SH-SY5Y (cell line): Measurements from ENCODE around the gene DUSP23.

ENCODE experiments used
- GATA2 ChIP-seq: IDR thresholded peaks from 2 replicates; pipeline ENCODE4 v1.6.1; 2011; ENCODE audit warnings: mild to moderate bottlenecking, low read depth, low read length
- GATA3 ChIP-seq: IDR thresholded peaks from 2 replicates; pipeline ENCODE4 v1.6.1; 2011; ENCODE audit warnings: low read depth, mild to moderate bottlenecking, low read length, moderate library complexity

DNA sequence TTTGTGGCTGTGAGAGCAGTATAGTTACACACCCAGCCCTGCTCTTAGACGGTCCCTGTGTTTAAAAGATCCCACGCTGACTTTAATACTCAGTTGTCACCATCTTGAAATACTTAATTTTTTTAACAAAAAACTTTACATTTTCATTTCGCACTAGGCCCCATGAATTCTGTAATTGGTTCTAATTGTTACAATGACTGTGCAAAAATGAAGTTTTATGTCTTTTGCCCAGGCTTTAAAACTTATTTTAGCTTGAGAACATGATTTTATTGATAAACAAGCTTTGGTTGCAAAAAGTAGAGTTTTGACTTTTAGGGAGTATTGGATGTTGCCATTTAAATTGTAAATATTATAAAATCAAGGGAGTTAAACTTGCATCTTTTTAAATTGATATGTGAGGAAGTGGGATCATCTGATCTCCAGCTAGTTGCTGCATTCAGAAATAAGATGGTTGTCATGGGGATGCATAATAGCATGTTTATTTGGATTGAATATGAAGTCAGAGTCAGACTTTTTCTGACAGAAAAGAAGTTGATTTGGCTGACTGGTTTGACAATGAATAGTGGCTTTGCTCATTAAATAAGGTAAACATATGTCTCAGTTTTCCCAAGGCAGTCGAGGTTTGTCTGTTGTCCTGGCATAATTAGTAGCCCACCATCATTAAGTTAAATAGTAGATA, 43.4 kb upstream of the DUSP23 start:
- no peak for TF ChIP-seq GATA2
- no peak for TF ChIP-seq GATA3
